Measurements from ENCODE around the gene FGFRL1. TPM values are rescaled to one million over a fixed set of nuclear protein-coding genes. Genes with fewer than 3 reads are reported as not detected.

Gene FGFRL1
- total and polyA plus RNA-seq, 2 experiments from 2014 or later = 10.8 to 58.7 TPM

- H3K9ac ChIP-seq = no peak overlapping the region
- DNase-seq = no peak
- peaks cover 16% of the 10 kb centered on the region; the same call in 1 of the 2 replicates for H3K27me3 ChIP-seq (replicated peaks; ENCODE audit: insufficient read depth)
- H2AFZ ChIP-seq = no peak overlapping the region
- no peaks in the 10 kb centered on the region for H3K9me3 ChIP-seq (ENCODE audit: low read depth)
- H3F3A ChIP-seq (ENCODE audit: insufficient read depth) = no peaks in the 10 kb centered on the region
- no peak overlapping the region for H3K4me3 ChIP-seq
- TF ChIP-seq EZH2phosphoT487 (IDR thresholded peaks at IDR 0.05; ENCODE audit: insufficient read depth, low read depth) = no peak
- TF ChIP-seq EZH2 (IDR thresholded peaks at IDR 0.05; ENCODE audit: insufficient read depth, poor library complexity, severe bottlenecking) = no peak
- H3K79me2 ChIP-seq (ENCODE audit: insufficient read depth) = no peaks in the 10 kb centered on the region
- in situ Hi-C loops (cut with MboI) = no loop called here
- WGBS, 2 experiments (ENCODE audit: low coverage in 1 of 2, low lambda C conversion rate in 2 of 2, missing lambda C conversion rate in 2 of 2) = 90 to 92% methylated on average over 22 to 23 of the region's 23 CpGs
- no peak overlapping the region for H3K4me2 ChIP-seq (ENCODE audit: unreplicated experiment)
- no peaks in the 10 kb centered on the region for H4K20me1 ChIP-seq (ENCODE audit: insufficient read depth)
- no peaks in the 10 kb centered on the region for H3K9me2 ChIP-seq (ENCODE audit: insufficient read depth)
- no peak overlapping the region for H3K27ac ChIP-seq
- H3K36me3 ChIP-seq (ENCODE audit: low read depth) = no peaks in the 10 kb centered on the region
- no peaks in the 10 kb centered on the region for H3K4me1 ChIP-seq (ENCODE audit: insufficient read depth)
Observed at GRCh38 chr4:995311-996026, 16.0 kb upstream of the FGFRL1 start.

DNA sequence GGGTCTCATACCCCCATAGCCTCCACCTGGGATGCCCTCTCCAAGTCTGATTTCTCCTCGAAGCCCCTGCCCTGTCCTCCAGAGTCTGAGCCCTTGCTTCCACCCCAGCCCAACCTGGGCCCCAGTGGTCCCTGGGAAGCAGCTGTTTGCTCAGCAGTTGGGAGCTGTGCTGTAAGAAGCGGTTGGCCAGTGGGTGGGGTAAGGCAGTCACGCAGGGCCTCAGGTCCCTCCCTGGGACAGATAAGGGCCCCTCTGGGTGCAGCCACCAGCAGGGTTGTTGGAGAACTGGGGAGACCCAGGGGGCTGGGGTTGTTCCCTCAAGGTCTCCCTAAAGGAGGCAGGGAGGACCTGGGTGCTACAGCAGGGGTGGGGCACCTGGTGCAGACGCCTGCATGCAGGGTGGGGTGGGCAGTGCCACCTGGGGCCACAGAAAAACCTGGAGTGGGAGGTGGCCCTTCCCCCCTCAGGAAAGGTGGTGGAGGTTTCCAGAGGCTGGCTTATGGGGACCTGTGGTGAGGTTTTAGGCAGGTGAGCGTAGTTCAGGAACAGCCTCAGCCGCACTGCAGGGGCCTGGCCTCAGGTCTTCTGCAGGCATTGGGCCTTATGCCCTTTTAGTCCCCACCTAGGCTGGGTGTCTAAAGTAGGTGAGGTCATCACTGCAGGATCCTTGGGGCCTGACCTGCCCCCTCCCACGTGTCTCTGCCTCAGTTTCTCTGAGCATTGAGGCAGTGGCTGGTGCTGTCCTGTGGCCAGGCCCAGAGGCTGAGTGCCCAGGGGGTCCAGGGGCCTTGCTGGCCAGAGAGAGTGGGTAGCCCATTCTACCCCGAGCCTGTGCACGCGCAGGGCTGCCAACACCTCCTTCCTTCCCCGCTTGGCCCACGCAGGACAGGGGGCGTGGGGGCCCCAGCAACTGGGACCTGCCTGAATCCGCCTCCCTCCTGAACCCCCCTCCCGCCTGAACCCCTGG lies 15.1 kb upstream of the FGFRL1 start:
- Histone ChIP-seq H3K79me2 (ENCODE audit: insufficient read depth) (no peaks in the 10 kb centered on the region), H3K27me3 (replicated peaks; ENCODE audit: insufficient read depth) (peaks cover 17% of the 10 kb centered on the region), H3K9me3 (ENCODE audit: low read depth) (no peaks in the 10 kb centered on the region), H2AFZ (no peak overlapping the region), H3K9ac (no peak overlapping the region), H3K36me3 (ENCODE audit: low read depth) (no peaks in the 10 kb centered on the region), H4K20me1 (ENCODE audit: insufficient read depth) (no peaks in the 10 kb centered on the region), H3K27ac (no peak overlapping the region), H3F3A (ENCODE audit: insufficient read depth) (no peaks in the 10 kb centered on the region), H3K4me1 (ENCODE audit: insufficient read depth) (no peaks in the 10 kb centered on the region), H3K4me3 (no peak overlapping the region), H3K9me2 (ENCODE audit: insufficient read depth) (no peaks in the 10 kb centered on the region), H3K4me2 (ENCODE audit: unreplicated experiment) (no peak overlapping the region)
- in situ Hi-C loops (cut with MboI) = no loop called here
- TF ChIP-seq EZH2phosphoT487 (IDR thresholded peaks at IDR 0.05; ENCODE audit: insufficient read depth, low read depth) (no peak), EZH2 (IDR thresholded peaks at IDR 0.05; ENCODE audit: insufficient read depth, poor library complexity, severe bottlenecking) (peak; percentile 59)
- 61 to 63% methylated on average over 11 to 15 of the region's 15 CpGs for WGBS, 2 experiments (ENCODE audit: low coverage in 1 of 2, low lambda C conversion rate in 2 of 2, missing lambda C conversion rate in 2 of 2)
- DNase-seq = no peak

- H3K9me2 ChIP-seq (ENCODE audit: insufficient read depth) = no peaks in the 10 kb centered on the region
- H3K9ac ChIP-seq = no peak overlapping the region
- no peaks in the 10 kb centered on the region for H3K79me2 ChIP-seq (ENCODE audit: insufficient read depth)
- no peak for DNase-seq
- H3K9me3 ChIP-seq (ENCODE audit: low read depth) = no peaks in the 10 kb centered on the region
- WGBS, 2 experiments (ENCODE audit: low coverage in 1 of 2, low lambda C conversion rate in 2 of 2, missing lambda C conversion rate in 2 of 2) = 8 to 21% methylated on average over 12 to 25 of the region's 25 CpGs
- H3K4me1 ChIP-seq (ENCODE audit: insufficient read depth) = no peaks in the 10 kb centered on the region
- no peak overlapping the region for H3K27ac ChIP-seq
- in situ Hi-C loops (cut with MboI) = no loop called here
- H3K4me3 ChIP-seq = peak overlapping the region; percentile 57; the same call in 1 of the 2 replicates
- TF ChIP-seq EZH2 (IDR thresholded peaks at IDR 0.05; ENCODE audit: insufficient read depth, poor library complexity, severe bottlenecking) = peak; percentile 4
- no peak for TF ChIP-seq EZH2phosphoT487 (IDR thresholded peaks at IDR 0.05; ENCODE audit: insufficient read depth, low read depth)
- no peaks in the 10 kb centered on the region for H3K36me3 ChIP-seq (ENCODE audit: low read depth)
- no peak overlapping the region for H3K4me2 ChIP-seq (ENCODE audit: unreplicated experiment)
- H3F3A ChIP-seq (ENCODE audit: insufficient read depth) = no peaks in the 10 kb centered on the region
- H3K27me3 ChIP-seq (replicated peaks; ENCODE audit: insufficient read depth) = peaks cover 24% of the 10 kb centered on the region
- H2AFZ ChIP-seq = no peak overlapping the region
- no peaks in the 10 kb centered on the region for H4K20me1 ChIP-seq (ENCODE audit: insufficient read depth)
Observed at GRCh38 chr4:996997-997374, 14.4 kb upstream of the FGFRL1 start.

GRCh38 chr4:997375-998071 lies 13.9 kb upstream of the FGFRL1 start:
- H3K9me2 ChIP-seq (ENCODE audit: insufficient read depth) = no peaks in the 10 kb centered on the region
- no peaks in the 10 kb centered on the region for H3F3A ChIP-seq (ENCODE audit: insufficient read depth)
- H4K20me1 ChIP-seq (ENCODE audit: insufficient read depth) = no peaks in the 10 kb centered on the region
- peaks cover 28% of the 10 kb centered on the region for H3K27me3 ChIP-seq (replicated peaks; ENCODE audit: insufficient read depth)
- peak overlapping the region; percentile 57 for H3K4me3 ChIP-seq
- in situ Hi-C loops (cut with MboI) = no loop called here
- 2 to 4% methylated on average over 27 to 50 of the region's 68 CpGs for WGBS, 2 experiments (ENCODE audit: low coverage in 1 of 2, low lambda C conversion rate in 2 of 2, missing lambda C conversion rate in 2 of 2)
- H2AFZ ChIP-seq = no peak overlapping the region
- DNase-seq = peak; percentile 67
- H3K4me1 ChIP-seq (ENCODE audit: insufficient read depth) = no peaks in the 10 kb centered on the region
- H3K9me3 ChIP-seq (ENCODE audit: low read depth) = no peaks in the 10 kb centered on the region
- no peak overlapping the region for H3K27ac ChIP-seq
- H3K79me2 ChIP-seq (ENCODE audit: insufficient read depth) = no peaks in the 10 kb centered on the region
- H3K9ac ChIP-seq = peak overlapping the region; percentile 42; the same call in 1 of the 2 replicates
- peak overlapping the region; percentile 65 for H3K4me2 ChIP-seq (ENCODE audit: unreplicated experiment)
- TF ChIP-seq EZH2phosphoT487 (IDR thresholded peaks at IDR 0.05; ENCODE audit: insufficient read depth, low read depth) (no peak), EZH2 (IDR thresholded peaks at IDR 0.05; ENCODE audit: insufficient read depth, poor library complexity, severe bottlenecking) (peak; percentile 52)
- no peaks in the 10 kb centered on the region for H3K36me3 ChIP-seq (ENCODE audit: low read depth)

All from GM23248 (cell line).